SK-N-SH (cell line): ENCODE results near the gene TANGO6. TPM values are rescaled to one million over a fixed set of nuclear protein-coding genes. Genes with fewer than 3 reads are reported as not detected.

Source experiments
- CTCF ChIA-PET: fragments of 300-600, 350-600 bp; formaldehyde crosslinking; extraction: SDS; loops from one replicate; lab custom pipeline; 2021; lab: Yijun Ruan, JAX
- POLR2A ChIA-PET: fragments of 350-600 bp; sonication (Branson Sonifier 250); formaldehyde crosslinking; extraction: SDS; loops from one replicate; lab custom pipeline; 2020; ENCODE audit warnings: antibody characterized with exemption, inconsistent platforms; lab: Yijun Ruan, JAX
- DNase-seq: peaks from one replicate; pipeline ENCODE4 v3.0.0; 2012
- H2AFZ ChIP-seq: fragments of 200-600 bp; sonication (generic); 2 replicates; pipeline ENCODE4 v1.8.1; 2016; ENCODE audit warnings: antibody characterized with exemption, mild to moderate bottlenecking, low read depth
- H3F3A ChIP-seq: fragments of 200-600 bp; sonication (generic); replicated peaks from 2 replicates; pipeline ENCODE3; 2016; ENCODE audit warnings: antibody characterized with exemption, mild to moderate bottlenecking; ENCODE audit not compliant: insufficient read depth
- H3K27ac ChIP-seq, 2 experiments: fragments of 200-500 bp in 1 of 2; fragments of 200-600 bp in 1 of 2; sonication (Bioruptor generic) in 1 of 2; sonication (generic), shearing (Covaris generic) in 1 of 2; 2 replicates each; pipeline versions ENCODE4 v1.5.1 to v1.6.1; 2014 to 2016; ENCODE audit warnings: low read depth in 2 of 2, inconsistent platforms in 1 of 2, low read length in 1 of 2, mild to moderate bottlenecking in 1 of 2, mixed read lengths in 1 of 2
- H3K27me3 ChIP-seq: fragments of 200-600 bp; sonication (generic), shearing (Covaris generic); 2 replicates; pipeline ENCODE4 v1.6.1; 2016; ENCODE audit warnings: mixed run types; ENCODE audit not compliant: insufficient read depth
- H3K36me3 ChIP-seq, 2 experiments: fragments of 200-500 bp in 1 of 2; fragments of 200-600 bp in 1 of 2; sonication (Bioruptor generic) in 1 of 2; sonication (generic) in 1 of 2; replicated peaks in 1 of 2; 2 replicates each; pipeline versions ENCODE3 to v1.5.1; 2014 to 2016; ENCODE audit warnings: low read length in 1 of 2, mild to moderate bottlenecking in 1 of 2; ENCODE audit not compliant: insufficient read depth in 2 of 2, control insufficient read depth in 1 of 2
- H3K4me1 ChIP-seq, 2 experiments: fragments of 200-500 bp in 1 of 2; fragments of 200-600 bp in 1 of 2; sonication (Bioruptor generic) in 1 of 2; sonication (generic), shearing (Covaris generic) in 1 of 2; 2 replicates each; pipeline versions ENCODE4 v1.5.1 to v1.6.1; 2014 to 2016; ENCODE audit warnings: low read depth in 1 of 2, low read length in 1 of 2, mixed run types in 1 of 2; ENCODE audit not compliant: insufficient read depth in 2 of 2, control insufficient read depth in 1 of 2
- H3K4me2 ChIP-seq: fragments of 200-600 bp; sonication (generic), shearing (Covaris generic); 2 replicates; pipeline ENCODE4 v1.6.1; 2017; ENCODE audit warnings: mixed run types
- H3K4me3 ChIP-seq, 2 experiments: fragments of 200-500 bp in 1 of 2; fragments of 200-600 bp in 1 of 2; sonication (Bioruptor generic) in 1 of 2; sonication (generic), shearing (Covaris generic) in 1 of 2; 2 replicates each; pipeline versions ENCODE4 v1.5.1 to v1.8.1; 2014 to 2016; ENCODE audit warnings: low read depth in 2 of 2, inconsistent platforms in 1 of 2, low read length in 1 of 2, mild to moderate bottlenecking in 1 of 2, mixed read lengths in 1 of 2, moderate library complexity in 1 of 2
- H3K79me2 ChIP-seq: fragments of 200-600 bp; sonication (generic); 2 replicates; pipeline ENCODE4 v1.8.1; 2017; ENCODE audit warnings: mild to moderate bottlenecking; ENCODE audit not compliant: insufficient read depth
- H3K9ac ChIP-seq: fragments of 200-600 bp; sonication (generic); 2 replicates; pipeline ENCODE4 v1.6.1; 2017; ENCODE audit warnings: mixed run types
- H3K9me2 ChIP-seq: fragments of 200-600 bp; sonication (generic); 2 replicates; pipeline ENCODE4 v1.6.1; 2017; ENCODE audit warnings: mixed run types
- H3K9me3 ChIP-seq: fragments of 200-600 bp; sonication (generic); 2 replicates; pipeline ENCODE4 v1.6.1; 2017; ENCODE audit warnings: mixed run types, mild to moderate bottlenecking, moderate library complexity
- H4K20me1 ChIP-seq: fragments of 200-600 bp; sonication (generic); 2 replicates; pipeline ENCODE4 v1.6.1; 2017; ENCODE audit warnings: mild to moderate bottlenecking, mixed run types; ENCODE audit not compliant: insufficient read depth
- CHD2 ChIP-seq: fragments of 150-350 bp; IDR thresholded peaks from 2 replicates; pipeline ENCODE4 v1.6.1; 2018; ENCODE audit warnings: low read length; ENCODE audit not compliant: partially characterized antibody
- CTCF ChIP-seq: fragments of 200-600 bp; sonication (generic); IDR thresholded peaks from 2 replicates; pipeline ENCODE4 v1.6.1; 2017; ENCODE audit warnings: antibody characterized with exemption, mild to moderate bottlenecking, moderate library complexity
- ELF1 ChIP-seq: IDR thresholded peaks from 2 replicates; pipeline ENCODE4 v1.4.0; 2012
- FOSL2 ChIP-seq: IDR thresholded peaks from 2 replicates; pipeline ENCODE4 v1.4.0; 2012; ENCODE audit warnings: low read depth, mild to moderate bottlenecking, moderate library complexity, borderline replicate concordance
- FOXM1 ChIP-seq: IDR thresholded peaks from 2 replicates; pipeline ENCODE4 v1.4.0; 2012; ENCODE audit warnings: low read depth, mild to moderate bottlenecking
- GATA2 ChIP-seq: sonication (generic); formaldehyde crosslinking; IDR thresholded peaks from 2 replicates; pipeline ENCODE4 v1.5.0; 2020; ENCODE audit warnings: mild to moderate bottlenecking, missing genetic modification reagents
- JUND ChIP-seq: IDR thresholded peaks from 2 replicates; pipeline ENCODE4 v1.4.0; 2012
- MAX ChIP-seq: IDR thresholded peaks from 2 replicates; pipeline ENCODE4 v1.4.0; 2012; ENCODE audit warnings: low read depth
- MEF2A ChIP-seq: IDR thresholded peaks from 2 replicates; pipeline ENCODE4 v1.4.0; 2012; ENCODE audit warnings: low read depth, borderline replicate concordance
- MXI1 ChIP-seq: IDR thresholded peaks from 2 replicates; pipeline ENCODE4 v1.6.1; 2012; ENCODE audit warnings: mild to moderate bottlenecking, low read depth, low read length, improper control_type of control experiment
- NFIC ChIP-seq: IDR thresholded peaks from 2 replicates; pipeline ENCODE4 v1.4.0; 2012; ENCODE audit warnings: borderline replicate concordance
- PBX3 ChIP-seq: IDR thresholded peaks from 2 replicates; pipeline ENCODE4; 2012
- RAD21 ChIP-seq: IDR thresholded peaks from 2 replicates; pipeline ENCODE4 v1.6.1; 2012; ENCODE audit warnings: mild to moderate bottlenecking, low read length
- RFX5 ChIP-seq: IDR thresholded peaks from 2 replicates; pipeline ENCODE4 v1.6.1; 2012; ENCODE audit warnings: mild to moderate bottlenecking, improper control_type of control experiment, low read length
- RXRA ChIP-seq: IDR thresholded peaks from 2 replicates; pipeline ENCODE4 v1.4.0; 2012; ENCODE audit warnings: low read depth, mild to moderate bottlenecking, borderline replicate concordance
- SIN3A ChIP-seq: IDR thresholded peaks from 2 replicates; pipeline ENCODE4 v1.6.1; 2012; ENCODE audit warnings: low read depth, mild to moderate bottlenecking, low read length, moderate library complexity, borderline replicate concordance
- SMC3 ChIP-seq: IDR thresholded peaks from 2 replicates; pipeline ENCODE4 v1.6.1; 2012; ENCODE audit warnings: low read depth, low read length, improper control_type of control experiment
- TAF1 ChIP-seq: IDR thresholded peaks from 2 replicates; pipeline ENCODE4 v1.6.1; 2012; ENCODE audit warnings: low read depth, mild to moderate bottlenecking, low read length, moderate library complexity, borderline replicate concordance
- YY1 ChIP-seq: IDR thresholded peaks from 2 replicates; pipeline ENCODE4 v1.4.0; 2012; ENCODE audit warnings: low read depth, mild to moderate bottlenecking
- WGBS: methylation state at CpG from one replicate; pipeline ENCODE4 v1.1.6; 2017; ENCODE audit warnings: low lambda C conversion rate; 5-methylcytosine and 5-hydroxymethylcytosine counted together
- polyA plus RNA-seq, 3 experiments: library from polyadenylated mRNA; depleted of rRNA; stranded (reverse); fragments of >200 nt; gene quantifications; 2 replicates each; pipeline ENCODE4 v1.2.3, GENCODE V29; 2012
- TF ChIP-seq, protein P1 (sequence below): fragments of 150-350 bp; IDR thresholded peaks from 2 replicates; pipeline ENCODE4 v1.6.1; 2016; ENCODE audit warnings: mild to moderate bottlenecking, low read depth, low read length
- TF ChIP-seq, protein P2 (sequence below): IDR thresholded peaks from 2 replicates; pipeline ENCODE4 v1.4.0; 2012; ENCODE audit warnings: low read depth, borderline replicate concordance

The TANGO6 gene
- polyA plus RNA-seq, 1 of the 3 experiments (the other 2 are of a cell fraction) = 5.5 TPM

DNA sequence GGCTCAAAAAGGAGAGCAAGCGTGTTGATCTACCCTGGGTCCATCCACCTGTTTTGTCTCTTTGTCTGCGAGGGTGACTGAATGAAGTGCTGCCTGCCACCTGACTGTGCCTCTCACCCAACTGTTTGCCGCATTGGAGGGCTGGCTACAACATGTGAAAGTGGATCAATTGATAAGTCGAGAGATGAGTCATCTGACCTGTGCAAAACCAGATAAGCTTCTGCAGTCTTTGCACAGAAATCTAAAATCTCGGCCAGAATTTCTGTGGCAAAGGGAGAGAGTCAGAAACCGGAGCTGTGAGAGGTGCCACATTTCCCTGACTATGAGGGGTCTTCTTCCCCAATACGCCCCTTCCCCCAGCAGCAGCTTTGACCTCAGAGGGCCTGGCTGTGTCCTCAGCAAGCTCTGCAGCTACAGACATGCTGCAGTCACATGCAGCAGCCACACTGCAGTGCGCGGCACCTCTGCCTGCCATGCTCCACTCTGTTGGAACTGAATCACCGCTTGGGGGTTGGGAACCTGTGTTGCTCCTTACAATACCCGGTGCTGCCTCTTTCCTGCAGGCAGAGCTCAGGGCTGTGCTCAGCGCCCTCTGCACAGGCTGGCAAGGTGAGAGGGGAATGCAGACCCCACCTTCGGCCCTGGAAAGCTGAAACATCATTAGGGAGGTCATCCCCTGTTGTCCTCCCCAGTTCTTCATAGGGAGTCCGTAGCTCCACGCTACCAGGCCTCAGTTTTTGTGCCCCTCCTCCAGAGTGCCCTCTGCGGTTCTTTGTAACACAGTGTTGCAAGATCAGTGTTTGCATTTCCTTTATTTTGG is 246.0 kb downstream of the TANGO6 start:
- Histone ChIP-seq H3K27ac (peak overlapping the region in 1 of 2 experiments; percentile 58; a peak in 2 of 4 replicates), H3K4me3 (no peak overlapping the region), H3K36me3 (no peaks in the 10 kb centered on the region), H3K4me2 (peak overlapping the region; percentile 33; the same call in 1 of the 2 replicates), H3K4me1 (peaks cover 4 to 12% of the 10 kb centered on the region in 2 experiments; a peak in 3 of 4 replicates), H3K9ac (no peak overlapping the region), H3K9me3 (no peaks in the 10 kb centered on the region), H3K27me3 (no peaks in the 10 kb centered on the region), H3F3A (peaks cover 2% of the 10 kb centered on the region), H4K20me1 (no peaks in the 10 kb centered on the region), H3K9me2 (no peaks in the 10 kb centered on the region), H2AFZ (no peak overlapping the region), H3K79me2 (no peaks in the 10 kb centered on the region)
- TF ChIP-seq, protein P1, sequence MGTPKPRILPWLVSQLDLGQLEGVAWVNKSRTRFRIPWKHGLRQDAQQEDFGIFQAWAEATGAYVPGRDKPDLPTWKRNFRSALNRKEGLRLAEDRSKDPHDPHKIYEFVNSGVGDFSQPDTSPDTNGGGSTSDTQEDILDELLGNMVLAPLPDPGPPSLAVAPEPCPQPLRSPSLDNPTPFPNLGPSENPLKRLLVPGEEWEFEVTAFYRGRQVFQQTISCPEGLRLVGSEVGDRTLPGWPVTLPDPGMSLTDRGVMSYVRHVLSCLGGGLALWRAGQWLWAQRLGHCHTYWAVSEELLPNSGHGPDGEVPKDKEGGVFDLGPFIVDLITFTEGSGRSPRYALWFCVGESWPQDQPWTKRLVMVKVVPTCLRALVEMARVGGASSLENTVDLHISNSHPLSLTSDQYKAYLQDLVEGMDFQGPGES = no peak
- TF ChIP-seq CHD2 = peak; percentile 26
- no peak for TF ChIP-seq RXRA
- TF ChIP-seq MAX = peak; percentile 58; the same call in 1 of the 2 replicates
- peak; percentile 78 for TF ChIP-seq GATA2 (CRISPR knock-in tag)
- TF ChIP-seq, protein P2, sequence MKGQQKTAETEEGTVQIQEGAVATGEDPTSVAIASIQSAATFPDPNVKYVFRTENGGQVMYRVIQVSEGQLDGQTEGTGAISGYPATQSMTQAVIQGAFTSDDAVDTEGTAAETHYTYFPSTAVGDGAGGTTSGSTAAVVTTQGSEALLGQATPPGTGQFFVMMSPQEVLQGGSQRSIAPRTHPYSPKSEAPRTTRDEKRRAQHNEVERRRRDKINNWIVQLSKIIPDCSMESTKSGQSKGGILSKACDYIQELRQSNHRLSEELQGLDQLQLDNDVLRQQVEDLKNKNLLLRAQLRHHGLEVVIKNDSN = no peak
- no peak for TF ChIP-seq RAD21
- CTCF ChIA-PET = interaction anchor here (0.9 to 1.6 kb wide), 2 partner anchors 179 to 242 kb away, joined by 3 to 4 read pairs; no protein-coding TSS in a partner anchor
- POLR2A ChIA-PET = interaction anchor here (0.6 to 1.6 kb wide), 4 partner anchors 11 to 186 kb away, joined by 4 to 6 read pairs (median 4); no protein-coding TSS in a partner anchor
- WGBS = 49% methylated on average over 14 of the region's 16 CpGs
- DNase-seq = peak; percentile 64

DNA sequence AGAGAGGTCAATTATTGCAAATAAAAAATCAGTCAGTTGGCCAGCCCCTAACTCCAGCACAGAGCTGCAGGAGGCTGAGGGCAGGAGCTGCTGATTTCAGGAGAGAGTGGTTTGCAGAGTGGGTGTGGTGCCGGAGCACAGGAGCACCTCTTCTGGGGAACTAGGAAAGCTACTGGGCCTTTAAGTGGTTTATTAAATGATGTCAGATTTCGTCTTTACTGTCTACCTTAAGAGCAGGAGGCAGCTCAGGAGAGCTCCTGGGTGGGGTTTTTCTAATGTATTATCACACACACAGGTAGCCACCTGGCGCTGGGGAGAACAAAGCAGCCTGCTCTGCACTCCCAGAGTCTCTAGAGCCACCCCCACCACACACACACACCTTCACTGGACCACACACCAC is 250.6 kb downstream of the TANGO6 start:
- peaks cover 0 to 11% of the 10 kb centered on the region in 2 experiments; a peak in 2 of 4 replicates for H3K4me1 ChIP-seq
- H3K9me3 ChIP-seq = no peaks in the 10 kb centered on the region
- no peaks in the 10 kb centered on the region for H3K9me2 ChIP-seq
- WGBS = 83% methylated on average over 3 of the region's 3 CpGs
- no peak overlapping the region for H3K9ac ChIP-seq
- H4K20me1 ChIP-seq = no peaks in the 10 kb centered on the region
- TF ChIP-seq FOXM1 (no peak), MEF2A (no peak), SMC3 (no peak), PBX3 (no peak), SIN3A (no peak), ELF1 (no peak), CTCF (no peak), MAX (no peak), JUND (no peak), RFX5 (no peak), FOSL2 (no peak), TAF1 (no peak), MXI1 (no peak), CHD2 (no peak), YY1 (no peak), RXRA (no peak), NFIC (no peak)
- H3K4me2 ChIP-seq = no peak overlapping the region
- no peak overlapping the region for H3K4me3 ChIP-seq
- POLR2A ChIA-PET = no interaction called here
- no peaks in the 10 kb centered on the region for H3K27me3 ChIP-seq
- CTCF ChIA-PET = interaction anchor here (0.7 to 0.8 kb wide), 2 partner anchors 19 to 30 kb away, joined by 3 to 4 read pairs; no protein-coding TSS in a partner anchor
- H2AFZ ChIP-seq = no peak overlapping the region
- H3K79me2 ChIP-seq = no peaks in the 10 kb centered on the region
- no peaks in the 10 kb centered on the region for H3K36me3 ChIP-seq
- no peak for DNase-seq
- H3F3A ChIP-seq = no peaks in the 10 kb centered on the region
- no peak overlapping the region for H3K27ac ChIP-seq
